Umbilical cord (tissue), 2 donors: ENCODE results near the gene CCDC141. TPM values are rescaled to one million over a fixed set of nuclear protein-coding genes. Genes with fewer than 3 reads are reported as not detected.

ENCODE experiments used
- DNase-seq: peaks from one replicate; pipeline ENCODE4 v3.0.0-alpha.2; 2015; ENCODE audit warnings: low spot score
- total RNA-seq: library from RNA; depleted of rRNA; stranded (reverse); fragments of >200 nt; gene quantifications from one replicate; pipeline ENCODE4 v1.2.3, GENCODE V29; 2014; ENCODE audit warnings: low replicate concordance; ENCODE audit not compliant: insufficient read depth

The CCDC141 gene
- total RNA-seq, 1 donor from 2014 or later: 5.3 TPM

GRCh38 chr2:178782236-178782635 is 267.7 kb downstream of the CCDC141 start:
- DNase-seq: no peak

Other genes starting within 250 kb of the CCDC141 start
- gene TTN, start 242.7 kb downstream of the CCDC141 start, total RNA-seq: 14.0 TPM
- 34.2 TPM for gene SESTD1, start 214.7 kb upstream of the CCDC141 start, total RNA-seq